GM12878 (cell line): ENCODE data around the gene TEKT3. TPM values are rescaled to one million over a fixed set of nuclear protein-coding genes. Genes with fewer than 3 reads are reported as not detected.

ENCODE experiments used
- ATAC-seq: fragments of 200-7000 bp; cut with Tn5 transposase; 3 replicates; pipeline ENCODE4 v1.9.1; 2020; ENCODE audit warnings: mild to moderate bottlenecking, moderate library complexity
- BruUV-seq: library from RNA; stranded (reverse); fragments of 400-500 nt; replicated peaks from 2 replicates; lab custom pipeline; 2021; lab: Mats Ljungman, UMichigan
- CTCF ChIA-PET: fragments of 300-600 bp; sonication (Branson Sonifier 250); formaldehyde crosslinking; extraction: SDS; loops from one replicate; lab custom pipeline; 2021; ENCODE audit warnings: inconsistent platforms; lab: Yijun Ruan, JAX
- POLR2A ChIA-PET: fragments of 350-600 bp; formaldehyde crosslinking; extraction: SDS; loops from one replicate; lab custom pipeline; 2021; ENCODE audit warnings: inconsistent platforms; lab: Charles Lee
- RAD21 ChIA-PET: fragments of 300-600 bp; sonication (Branson Sonifier 250); formaldehyde crosslinking; loops from one replicate; lab custom pipeline; 2023; ENCODE audit warnings: antibody characterized with exemption; ENCODE audit not compliant: unreplicated experiment; lab: Charles Lee
- SMC1A ChIA-PET: fragments of 300-600 bp; sonication (Branson Sonifier 250); formaldehyde crosslinking; loops from one replicate; lab custom pipeline; 2023; ENCODE audit not compliant: unreplicated experiment, uncharacterized antibody; lab: Charles Lee
- DNase-seq: peaks from one replicate; pipeline ENCODE4 v3.0.0-alpha.2; 2011; ENCODE audit warnings: low read depth, low spot score
- FAIRE-seq: peaks from 3 replicates; lab custom pipeline; 2011; peaks lifted over from hg19 to GRCh38; lab: Jason Lieb, UNC
- H2AFZ ChIP-seq: 2 replicates; pipeline ENCODE4 v1.6.0; 2011; ENCODE audit warnings: low read depth, low read length, control low read depth; ENCODE audit not compliant: control insufficient read depth
- H3K27ac ChIP-seq: 2 replicates; pipeline ENCODE4 v1.5.1; 2011; ENCODE audit warnings: control low read depth; ENCODE audit not compliant: control insufficient read depth, insufficient read depth
- H3K27me3 ChIP-seq, 2 experiments: replicated peaks in 1 of 2; 2 replicates each; pipeline versions ENCODE4 v1.6.0 to v1.6.1; 2011; ENCODE audit warnings: low read length in 1 of 2; ENCODE audit not compliant: control insufficient read depth in 2 of 2, insufficient read depth in 2 of 2
- H3K36me3 ChIP-seq, 2 experiments: 2 replicates each; pipeline ENCODE4 v1.5.1; 2011; ENCODE audit warnings: low read length in 1 of 2; ENCODE audit not compliant: control insufficient read depth in 2 of 2, insufficient read depth in 2 of 2
- H3K4me1 ChIP-seq: 2 replicates; pipeline ENCODE4 v1.6.1; 2011; ENCODE audit warnings: mild to moderate bottlenecking, low read length, moderate library complexity, mixed read lengths; ENCODE audit not compliant: control insufficient read depth, insufficient read depth
- H3K4me2 ChIP-seq: 2 replicates; pipeline ENCODE4 v1.6.0; 2011; ENCODE audit warnings: control low read depth; ENCODE audit not compliant: control insufficient read depth, insufficient read depth
- H3K4me3 ChIP-seq: fragments of 200-600 bp; sonication (generic); 2 replicates; pipeline ENCODE4 v1.5.1; 2016
- H3K79me2 ChIP-seq: 2 replicates; pipeline ENCODE4 v1.6.0; 2011; ENCODE audit warnings: low read length; ENCODE audit not compliant: control insufficient read depth, insufficient read depth
- H3K9ac ChIP-seq: 2 replicates; pipeline ENCODE4 v1.8.0; 2011; ENCODE audit warnings: low read length, control low read depth, mixed read lengths; ENCODE audit not compliant: control insufficient read depth, insufficient read depth
- H3K9me3 ChIP-seq: replicated peaks from 3 replicates; pipeline ENCODE4 v1.5.1; 2011; ENCODE audit warnings: mild to moderate bottlenecking, low read length; ENCODE audit not compliant: control insufficient read depth, insufficient read depth
- H4K20me1 ChIP-seq: 2 replicates; pipeline ENCODE4 v1.6.0; 2011; ENCODE audit not compliant: control insufficient read depth, insufficient read depth
- BACH1 ChIP-seq: fragments of 450-650 bp; IDR thresholded peaks from 2 replicates; pipeline ENCODE4 v1.6.1; 2017; ENCODE audit warnings: mild to moderate bottlenecking, borderline replicate concordance
- BCL11A ChIP-seq: IDR thresholded peaks from 2 replicates; pipeline ENCODE4 v1.6.1; 2011; ENCODE audit warnings: low read depth, low read length
- CHD1 ChIP-seq: IDR thresholded peaks from 2 replicates; pipeline ENCODE4 v1.6.1; 2012; ENCODE audit warnings: low read depth, low read length, improper control_type of control experiment
- EGR1 ChIP-seq, 2 experiments: IDR thresholded peaks; 1 replicate in 1 of 2; 2 replicates in 1 of 2; pipeline ENCODE4 v1.6.1; 2011 to 2012; ENCODE audit warnings: low read depth in 2 of 2, low read length in 2 of 2, borderline replicate concordance in 1 of 2, mild to moderate bottlenecking in 1 of 2, moderate library complexity in 1 of 2
- ESRRA ChIP-seq: IDR thresholded peaks from 2 replicates; pipeline ENCODE4 v1.6.1; 2012; ENCODE audit warnings: mild to moderate bottlenecking, low read length, improper control_type of control experiment
- MYC ChIP-seq: IDR thresholded peaks from 2 replicates; pipeline ENCODE4 v1.6.1; 2011; ENCODE audit warnings: mild to moderate bottlenecking, low read length, moderate library complexity, inconsistent platforms; ENCODE audit not compliant: insufficient read depth, insufficient replicate concordance, insufficient read length, severe bottlenecking
- NFIC ChIP-seq: IDR thresholded peaks from 2 replicates; pipeline ENCODE4 v1.6.1; 2012; ENCODE audit warnings: low read depth, mild to moderate bottlenecking, inconsistent platforms, low read length, moderate library complexity
- NR2C1 ChIP-seq: fragments of 450-650 bp; IDR thresholded peaks from 2 replicates; pipeline ENCODE4 v1.6.1; 2017; ENCODE audit warnings: antibody characterized with exemption, mild to moderate bottlenecking, moderate library complexity
- NR2F1 ChIP-seq: fragments of 450-650 bp; conservative IDR thresholded peaks from 2 replicates; pipeline ENCODE4 v1.6.1; 2017; ENCODE audit warnings: mild to moderate bottlenecking
- PAX8 ChIP-seq: fragments of 450-650 bp; IDR thresholded peaks from 2 replicates; pipeline ENCODE4 v1.6.1; 2017; ENCODE audit warnings: mild to moderate bottlenecking, moderate library complexity
- SMAD1 ChIP-seq: fragments of 450-650 bp; IDR thresholded peaks from 2 replicates; pipeline ENCODE4 v1.6.1; 2018; ENCODE audit warnings: mild to moderate bottlenecking, low read depth; ENCODE audit not compliant: partially characterized antibody
- ZNF217 ChIP-seq: fragments of 450-650 bp; IDR thresholded peaks from 2 replicates; pipeline ENCODE4 v1.6.1; 2017; ENCODE audit warnings: antibody characterized with exemption, mild to moderate bottlenecking
- ZNF622 ChIP-seq: fragments of 450-650 bp; IDR thresholded peaks from 2 replicates; pipeline ENCODE4 v1.6.1; 2017; ENCODE audit warnings: mild to moderate bottlenecking, inconsistent platforms
- WGBS: methylation state at CpG from one replicate; pipeline ENCODE4 v1.1.6; 2016; ENCODE audit warnings: low lambda C conversion rate; ENCODE audit not compliant: insufficient replicate concordance, insufficient coverage; ENCODE audit errors: missing lambda C conversion rate; 5-methylcytosine and 5-hydroxymethylcytosine counted together
- in situ Hi-C: fragments of 300-500 bp; cut with MboI; formaldehyde crosslinking; loops from 9 replicates; pipeline ENCODE4 v1.14.3; 2018; ENCODE audit warnings: mixed read lengths
- intact Hi-C: fragments of 100-400 bp; cut with micrococcal nuclease; formaldehyde crosslinking; loops from one replicate; pipeline ENCODE4 v1.14.2; 2022; ENCODE audit not compliant: unreplicated experiment
- polyA plus RNA-seq, 11 experiments: library from polyadenylated mRNA; depleted of rRNA in 4 of 11; unstranded in 6 of 11; stranded (reverse) in 5 of 11; fragments of >200 nt; fragmentation: Nextera tagmentation in 4 of 11; fragmentation: Illumina TruSeq in 1 of 11; extraction: Ambion mirVana in 4 of 11; extraction: Trizol in 1 of 11; gene quantifications; 1 replicate in 1 of 11; 2 replicates in 10 of 11; pipeline versions ENCODE4 v1.2.1 to v1.2.3, GENCODE V29; 2011 to 2016; ENCODE audit warnings: inconsistent platforms in 2 of 11, missing spikeins in 2 of 11, low read depth in 1 of 11
- total RNA-seq, 4 experiments: library from RNA; depleted of rRNA in 3 of 4; stranded (reverse); fragments of >200 nt in 3 of 4; fragmentation: Illumina TruSeq in 1 of 4; extraction: Trizol in 1 of 4; gene quantifications; 2 replicates each; pipeline versions ENCODE4 v1.2.1 to v1.2.3, GENCODE V29; 2013 to 2021
- TF ChIP-seq, protein P1 (sequence below): fragments of 450-650 bp; IDR thresholded peaks from 2 replicates; pipeline ENCODE4 v1.6.1; 2017; ENCODE audit warnings: mild to moderate bottlenecking, moderate library complexity
- TF ChIP-seq, protein P2 (sequence below): IDR thresholded peaks from 2 replicates; pipeline ENCODE4 v1.6.1; 2011; ENCODE audit warnings: mild to moderate bottlenecking, low read depth, low read length, moderate library complexity; ENCODE audit not compliant: insufficient replicate concordance

The TEKT3 gene
- total and polyA plus RNA-seq, 10 of the 15 experiments (the other 5 are each of a cell fraction or from before 2014, with no cell fraction given): 0.15 TPM; not detected in 9

DNA sequence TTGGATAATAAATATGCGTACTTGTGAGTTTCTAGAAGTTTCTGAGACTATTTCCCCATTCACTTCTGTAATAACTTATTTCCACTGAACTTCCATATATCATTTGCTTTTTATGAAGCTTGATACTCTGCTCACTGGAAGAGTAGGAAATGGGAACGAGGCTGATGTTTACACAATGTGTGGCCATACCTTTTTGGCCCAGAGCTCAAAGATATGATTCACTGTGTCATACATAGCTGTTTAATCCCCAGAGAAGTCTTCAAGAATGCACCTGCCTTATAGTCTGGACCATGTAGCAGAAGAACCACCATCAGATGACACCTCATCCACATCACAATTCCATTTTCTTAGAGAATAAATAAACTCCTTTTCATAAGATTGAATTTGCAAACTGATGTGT lies 40.3 kb upstream of the TEKT3 start (continued):
- no peak for TF ChIP-seq MYC
- TF ChIP-seq SMAD1: no peak
- no peak for TF ChIP-seq ESRRA
- TF ChIP-seq, protein P1, sequence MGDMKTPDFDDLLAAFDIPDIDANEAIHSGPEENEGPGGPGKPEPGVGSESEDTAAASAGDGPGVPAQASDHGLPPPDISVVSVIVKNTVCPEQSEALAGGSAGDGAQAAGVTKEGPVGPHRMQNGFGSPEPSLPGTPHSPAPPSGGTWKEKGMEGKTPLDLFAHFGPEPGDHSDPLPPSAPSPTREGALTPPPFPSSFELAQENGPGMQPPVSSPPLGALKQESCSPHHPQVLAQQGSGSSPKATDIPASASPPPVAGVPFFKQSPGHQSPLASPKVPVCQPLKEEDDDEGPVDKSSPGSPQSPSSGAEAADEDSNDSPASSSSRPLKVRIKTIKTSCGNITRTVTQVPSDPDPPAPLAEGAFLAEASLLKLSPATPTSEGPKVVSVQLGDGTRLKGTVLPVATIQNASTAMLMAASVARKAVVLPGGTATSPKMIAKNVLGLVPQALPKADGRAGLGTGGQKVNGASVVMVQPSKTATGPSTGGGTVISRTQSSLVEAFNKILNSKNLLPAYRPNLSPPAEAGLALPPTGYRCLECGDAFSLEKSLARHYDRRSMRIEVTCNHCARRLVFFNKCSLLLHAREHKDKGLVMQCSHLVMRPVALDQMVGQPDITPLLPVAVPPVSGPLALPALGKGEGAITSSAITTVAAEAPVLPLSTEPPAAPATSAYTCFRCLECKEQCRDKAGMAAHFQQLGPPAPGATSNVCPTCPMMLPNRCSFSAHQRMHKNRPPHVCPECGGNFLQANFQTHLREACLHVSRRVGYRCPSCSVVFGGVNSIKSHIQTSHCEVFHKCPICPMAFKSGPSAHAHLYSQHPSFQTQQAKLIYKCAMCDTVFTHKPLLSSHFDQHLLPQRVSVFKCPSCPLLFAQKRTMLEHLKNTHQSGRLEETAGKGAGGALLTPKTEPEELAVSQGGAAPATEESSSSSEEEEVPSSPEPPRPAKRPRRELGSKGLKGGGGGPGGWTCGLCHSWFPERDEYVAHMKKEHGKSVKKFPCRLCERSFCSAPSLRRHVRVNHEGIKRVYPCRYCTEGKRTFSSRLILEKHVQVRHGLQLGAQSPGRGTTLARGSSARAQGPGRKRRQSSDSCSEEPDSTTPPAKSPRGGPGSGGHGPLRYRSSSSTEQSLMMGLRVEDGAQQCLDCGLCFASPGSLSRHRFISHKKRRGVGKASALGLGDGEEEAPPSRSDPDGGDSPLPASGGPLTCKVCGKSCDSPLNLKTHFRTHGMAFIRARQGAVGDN: no peak
- TF ChIP-seq PAX8: no peak
- TF ChIP-seq NR2F1: no peak
- TF ChIP-seq, protein P2, sequence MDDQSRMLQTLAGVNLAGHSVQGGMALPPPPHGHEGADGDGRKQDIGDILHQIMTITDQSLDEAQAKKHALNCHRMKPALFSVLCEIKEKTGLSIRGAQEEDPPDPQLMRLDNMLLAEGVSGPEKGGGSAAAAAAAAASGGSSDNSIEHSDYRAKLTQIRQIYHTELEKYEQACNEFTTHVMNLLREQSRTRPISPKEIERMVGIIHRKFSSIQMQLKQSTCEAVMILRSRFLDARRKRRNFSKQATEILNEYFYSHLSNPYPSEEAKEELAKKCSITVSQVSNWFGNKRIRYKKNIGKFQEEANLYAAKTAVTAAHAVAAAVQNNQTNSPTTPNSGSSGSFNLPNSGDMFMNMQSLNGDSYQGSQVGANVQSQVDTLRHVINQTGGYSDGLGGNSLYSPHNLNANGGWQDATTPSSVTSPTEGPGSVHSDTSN: no peak
- TF ChIP-seq CHD1: no peak

DNA sequence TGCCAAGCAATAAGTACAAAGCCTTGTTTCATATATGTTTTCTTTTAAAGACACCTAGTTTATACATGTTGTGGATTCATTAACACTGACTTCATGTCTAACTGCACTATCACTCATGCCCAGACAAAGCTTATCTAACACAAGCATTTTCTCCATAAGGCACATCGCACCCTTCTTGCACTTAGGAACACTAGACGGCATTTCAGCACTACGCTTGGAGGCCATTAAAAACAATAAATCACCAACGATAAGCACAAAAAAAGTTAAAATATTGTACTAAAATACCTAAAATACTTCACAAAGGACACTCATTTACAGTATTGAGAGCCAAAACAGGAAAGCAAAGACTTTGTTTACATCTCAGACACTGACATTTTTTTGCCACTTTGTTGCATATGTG lies 39.0 kb upstream of the TEKT3 start:
- no TSS peak for BruUV-seq
- ChIA-PET POLR2A (no interaction called here), SMC1A (no interaction called here), RAD21 (no interaction called here), CTCF (no interaction called here)
- Histone ChIP-seq H2AFZ (no peak overlapping the region), H3K4me2 (no peak overlapping the region), H4K20me1 (no peaks in the 10 kb centered on the region), H3K27ac (no peak overlapping the region), H3K27me3 (no peaks in the 10 kb centered on the region; a peak in 1 of 4 replicates), H3K9me3 (no peaks in the 10 kb centered on the region), H3K36me3 (no peaks in the 10 kb centered on the region), H3K4me3 (no peak overlapping the region), H3K4me1 (no peaks in the 10 kb centered on the region), H3K79me2 (no peaks in the 10 kb centered on the region), H3K9ac (no peak overlapping the region)
- DNase-seq (no peak), FAIRE-seq (no peak), ATAC-seq (no peak)
- in situ Hi-C loops: no loop called here
- 74% methylated on average over 4 of the region's 4 CpGs for WGBS
- intact Hi-C loops: no loop called here
- TF ChIP-seq MYC (no peak), BACH1 (no peak), EGR1 (IDR thresholded peaks at IDR 0.05; ENCODE audit: borderline replicate concordance in 1 of 2, low read depth in 2 of 2, low read length in 2 of 2) (no peak), BCL11A (no peak), NFIC (no peak), ZNF217 (no peak), ZNF622 (no peak), NR2C1 (no peak)
